ENCODE results near the gene ACOX2.

ACOX2 gene

DNA sequence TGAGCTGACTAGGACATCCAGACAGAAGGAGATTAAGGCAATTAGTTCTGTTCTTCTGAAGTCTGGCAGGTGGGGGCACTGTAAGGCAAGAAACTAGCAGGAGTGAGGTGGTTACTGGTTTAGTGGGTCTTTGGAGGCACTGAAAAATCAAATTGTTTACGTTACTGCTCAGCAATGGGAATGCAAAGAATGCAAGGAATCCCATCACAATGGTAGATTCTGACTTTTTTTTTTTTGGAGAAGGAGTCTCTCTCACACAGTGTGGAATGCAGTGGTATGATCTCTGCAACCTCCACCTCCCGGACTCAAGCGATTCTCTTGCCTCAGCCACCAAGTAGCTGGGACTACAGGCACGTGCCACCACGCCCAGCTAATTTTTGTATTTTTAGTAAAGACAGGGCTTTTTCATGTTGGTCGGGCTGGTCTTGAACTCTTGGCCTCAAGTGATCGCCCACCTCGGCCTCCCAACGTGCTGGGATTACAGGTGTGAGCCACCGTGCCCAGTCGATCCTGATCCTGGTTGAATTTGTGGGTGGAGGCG is 23.9 kb upstream of the ACOX2 start:
- TF ChIP-seq, protein P1, sequence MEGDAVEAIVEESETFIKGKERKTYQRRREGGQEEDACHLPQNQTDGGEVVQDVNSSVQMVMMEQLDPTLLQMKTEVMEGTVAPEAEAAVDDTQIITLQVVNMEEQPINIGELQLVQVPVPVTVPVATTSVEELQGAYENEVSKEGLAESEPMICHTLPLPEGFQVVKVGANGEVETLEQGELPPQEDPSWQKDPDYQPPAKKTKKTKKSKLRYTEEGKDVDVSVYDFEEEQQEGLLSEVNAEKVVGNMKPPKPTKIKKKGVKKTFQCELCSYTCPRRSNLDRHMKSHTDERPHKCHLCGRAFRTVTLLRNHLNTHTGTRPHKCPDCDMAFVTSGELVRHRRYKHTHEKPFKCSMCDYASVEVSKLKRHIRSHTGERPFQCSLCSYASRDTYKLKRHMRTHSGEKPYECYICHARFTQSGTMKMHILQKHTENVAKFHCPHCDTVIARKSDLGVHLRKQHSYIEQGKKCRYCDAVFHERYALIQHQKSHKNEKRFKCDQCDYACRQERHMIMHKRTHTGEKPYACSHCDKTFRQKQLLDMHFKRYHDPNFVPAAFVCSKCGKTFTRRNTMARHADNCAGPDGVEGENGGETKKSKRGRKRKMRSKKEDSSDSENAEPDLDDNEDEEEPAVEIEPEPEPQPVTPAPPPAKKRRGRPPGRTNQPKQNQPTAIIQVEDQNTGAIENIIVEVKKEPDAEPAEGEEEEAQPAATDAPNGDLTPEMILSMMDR (IDR thresholded peaks at IDR 0.05; ENCODE audit: low read depth, low read length), result peak; percentile 59

DNA sequence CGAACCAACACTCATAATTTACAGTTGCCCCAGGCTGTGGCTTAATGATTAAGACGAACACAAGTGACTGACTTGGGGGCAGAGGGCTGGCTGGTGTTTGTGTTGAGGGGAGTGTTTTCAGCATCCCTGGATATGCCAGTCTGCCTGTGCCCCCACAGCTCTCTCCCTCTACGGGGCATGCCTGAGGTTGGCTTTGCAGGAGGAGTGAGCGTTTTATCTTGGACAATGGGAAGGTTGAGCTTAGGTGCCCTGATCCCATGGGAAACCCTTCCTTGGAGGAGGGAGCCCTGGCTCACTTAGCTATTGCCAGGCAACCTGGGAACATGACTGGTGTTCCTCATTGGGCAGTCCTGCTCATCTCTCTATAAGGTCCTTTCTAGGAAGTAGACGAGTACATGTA is 22.6 kb upstream of the ACOX2 start:
- no peak overlapping the region for H3K4me3 ChIP-seq (ENCODE audit: low read depth, low read length)
- TF ChIP-seq, protein P1 (IDR thresholded peaks at IDR 0.05; ENCODE audit: low read depth, low read length), result no peak

More for the DNA sequence above, 23.9 kb upstream of the ACOX2 start:
- H3K4me3 ChIP-seq (ENCODE audit: low read depth, low read length), result no peak overlapping the region

DNA sequence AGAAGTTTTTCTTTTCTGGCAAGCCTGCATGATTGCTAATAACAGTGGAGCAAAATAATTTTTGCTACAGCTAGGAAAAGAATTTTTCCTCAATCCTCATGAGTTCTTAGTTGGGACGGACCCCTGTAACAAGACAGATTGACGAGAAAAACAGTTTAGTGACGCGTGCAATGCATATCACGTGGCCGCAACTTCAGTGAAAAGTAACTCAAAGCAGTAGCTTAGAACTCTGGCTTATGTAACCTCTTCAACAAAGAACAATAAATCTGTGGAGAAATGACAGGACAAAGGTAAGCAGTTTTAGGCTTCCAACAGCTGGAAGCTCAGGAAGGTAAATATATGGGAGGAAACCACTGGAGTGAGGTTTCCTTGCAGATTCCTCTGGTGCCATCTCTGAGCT is 20.5 kb upstream of the ACOX2 start:
- TF ChIP-seq, protein P1 (IDR thresholded peaks at IDR 0.05; ENCODE audit: low read depth, low read length), result no peak
- no peak overlapping the region for H3K4me3 ChIP-seq (ENCODE audit: low read depth, low read length)

DNA sequence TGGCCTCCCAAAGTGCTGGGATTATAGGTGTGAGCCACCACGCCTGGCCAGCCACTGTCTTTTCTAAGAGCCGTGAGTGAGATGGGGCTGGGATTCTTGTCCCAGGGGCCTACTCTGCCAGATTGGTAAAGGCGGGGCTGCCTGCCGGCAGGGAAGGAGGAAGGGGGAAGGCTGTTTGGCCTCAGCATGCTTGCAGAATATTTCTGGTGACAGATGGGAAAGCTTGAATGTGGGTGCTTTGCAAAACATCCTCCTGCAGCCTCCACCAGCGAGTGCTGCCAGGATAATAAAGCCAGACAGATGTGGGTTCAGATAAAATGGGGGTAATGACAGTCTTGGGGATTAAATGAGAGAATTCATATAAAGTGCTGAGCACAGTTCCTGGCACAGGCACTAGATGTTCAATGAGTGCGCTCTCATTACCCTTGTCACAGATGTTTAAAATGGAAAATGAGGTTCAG is 19.8 kb upstream of the ACOX2 start:
- no peak overlapping the region for H3K4me3 ChIP-seq (ENCODE audit: low read depth, low read length)
- TF ChIP-seq, protein P1 (IDR thresholded peaks at IDR 0.05; ENCODE audit: low read depth, low read length), result no peak

DNA sequence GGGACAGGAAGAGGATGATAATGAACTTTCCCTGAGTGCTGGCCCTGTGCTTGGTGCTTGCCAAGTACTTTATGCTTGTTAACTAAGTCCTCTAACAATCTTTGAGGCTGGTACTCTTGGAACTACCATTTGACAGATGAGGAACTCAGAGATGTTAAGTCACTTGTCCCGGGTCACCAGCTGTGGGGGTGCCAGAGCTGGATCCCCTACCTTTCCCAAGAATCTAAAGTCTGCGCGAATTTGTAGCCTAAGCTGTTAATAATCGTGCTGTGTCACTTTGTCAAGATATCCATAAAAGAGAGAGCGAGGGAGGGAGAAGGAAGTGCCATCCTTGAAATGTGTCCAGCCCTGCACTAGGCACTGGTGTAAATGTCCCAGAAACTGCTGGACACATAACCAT is 19.0 kb upstream of the ACOX2 start:
- no peak overlapping the region for H3K4me3 ChIP-seq (ENCODE audit: low read depth, low read length)
- TF ChIP-seq, protein P1 (IDR thresholded peaks at IDR 0.05; ENCODE audit: low read depth, low read length), result no peak

DNA sequence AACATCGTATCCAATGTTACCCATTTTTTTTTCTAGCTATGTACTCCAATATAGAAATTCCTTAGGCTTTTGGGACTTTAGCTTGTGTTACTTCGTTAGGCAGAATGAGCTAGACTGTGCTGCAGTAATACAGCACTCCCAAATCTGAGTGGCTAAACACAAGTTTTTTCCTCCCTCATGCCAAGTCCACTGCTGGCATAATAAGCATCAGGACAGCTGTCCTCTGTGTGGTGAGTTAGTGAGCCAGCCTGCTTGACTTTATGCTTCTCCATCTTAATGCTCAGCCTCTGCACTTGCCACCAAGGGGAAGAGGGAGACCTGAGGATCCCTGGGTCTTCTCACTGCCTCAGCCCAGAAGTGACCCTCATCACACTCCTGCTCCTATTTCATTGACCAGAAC is 18.2 kb upstream of the ACOX2 start:
- no peak overlapping the region for H3K4me3 ChIP-seq (ENCODE audit: low read depth, low read length)
- TF ChIP-seq, protein P1 (IDR thresholded peaks at IDR 0.05; ENCODE audit: low read depth, low read length), result no peak

DNA sequence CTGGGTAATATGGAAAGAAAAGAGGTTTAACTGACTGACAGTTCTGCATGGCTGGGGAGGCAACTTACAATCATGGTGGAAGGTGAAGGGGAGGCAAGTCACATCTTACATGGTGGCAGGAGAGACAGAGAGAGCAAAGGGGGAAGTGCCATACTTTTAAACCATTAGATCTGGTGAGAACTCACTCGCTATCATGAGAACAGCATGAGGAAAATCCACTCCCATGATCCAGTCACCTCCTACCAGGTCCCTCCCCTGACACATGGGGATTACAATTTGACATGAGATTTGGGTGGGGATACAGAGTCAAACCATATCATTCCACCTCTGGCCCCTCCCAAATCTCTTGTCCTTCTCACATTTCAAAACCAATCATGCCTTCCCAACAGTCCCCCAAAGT is 16.0 kb upstream of the ACOX2 start:
- TF ChIP-seq, protein P1 (IDR thresholded peaks at IDR 0.05; ENCODE audit: low read depth, low read length), result no peak
- H3K4me3 ChIP-seq (ENCODE audit: low read depth, low read length), result no peak overlapping the region

All from WI38 (cell line).